ENCODE data around the gene FMOD. TPM values are rescaled to one million over a fixed set of nuclear protein-coding genes. Genes with fewer than 3 reads are reported as not detected.

FMOD gene
- polyA plus RNA-seq, 3 donors, result not detected

- Mint-ChIP-seq H3K27me3 (ENCODE audit: low read depth in 3 of 3) (peaks cover 18 to 30% (median 23%) of the 10 kb centered on the region in 3 donors), H3K27ac (peak overlapping the region in 1 of 7 donors; percentile 45)
These were observed 12.4 kb downstream of the FMOD start for GRCh38 chr1:203338335-203339036.

GRCh38 chr1:203336097-203336496 lies 14.8 kb downstream of the FMOD start:
- DNase-seq, result no peak
- peaks cover 16% of the 10 kb centered on the region for H3K4me1 Mint-ChIP-seq
- no peak overlapping the region for H2AFZ ChIP-seq (ENCODE audit: insufficient read depth, low read depth, low read length, poor library complexity, severe bottlenecking)
- H3K9me3 Mint-ChIP-seq, result peaks cover 0 to 3% (median 0%) of the 10 kb centered on the region in 7 donors
- H4K20me1 ChIP-seq (ENCODE audit: insufficient read depth, low read length), result no peaks in the 10 kb centered on the region
- H3K9ac ChIP-seq (ENCODE audit: insufficient read depth, low read length, poor library complexity, severe bottlenecking), result no peak overlapping the region
- H3K4me3 Mint-ChIP-seq, result no peak overlapping the region
- H3K36me3 Mint-ChIP-seq, result no peaks in the 10 kb centered on the region
- H3K36me3 ChIP-seq (replicated peaks in 1 of 2; ENCODE audit: control insufficient read depth in 1 of 2, insufficient read depth in 2 of 2, low read length in 2 of 2), result no peaks in the 10 kb centered on the region
- H3K79me2 ChIP-seq (ENCODE audit: insufficient read depth, low read length), result no peaks in the 10 kb centered on the region
- H3K27me3 ChIP-seq (ENCODE audit: control insufficient read depth in 2 of 2, insufficient read depth in 2 of 2, low read length in 2 of 2), result peaks cover 10 to 11% of the 10 kb centered on the region in 2 donors
- H3K27ac ChIP-seq (ENCODE audit: low read depth in 1 of 2, low read length in 2 of 2), result no peak overlapping the region
- peaks cover 0 to 6% of the 10 kb centered on the region in 2 donors for H3K4me1 ChIP-seq (ENCODE audit: control insufficient read depth in 1 of 2, insufficient read depth in 2 of 2, low read length in 2 of 2)
- peaks cover 0 to 5% of the 10 kb centered on the region in 2 donors for H3K9me3 ChIP-seq (replicated peaks in 1 of 2; ENCODE audit: control insufficient read depth in 1 of 2, insufficient read depth in 1 of 2, low read length in 2 of 2)
- WGBS (ENCODE audit: insufficient coverage), result no CpG with 5 or more reads among the region's 1 CpG
- no peak for TF ChIP-seq CTCF (IDR thresholded peaks at IDR 0.05)
- intact Hi-C loops (cut with micrococcal nuclease), result no loop called here
- H3K4me2 ChIP-seq (replicated peaks; ENCODE audit: extremely low read depth, low read length, poor library complexity, severe bottlenecking), result no peak overlapping the region
- H3K27ac Mint-ChIP-seq, result no peak overlapping the region
- no peak overlapping the region for H3K4me3 ChIP-seq (replicated peaks in 1 of 3; ENCODE audit: low read depth in 2 of 3, low read length in 3 of 3)
- peaks cover 11 to 15% (median 13%) of the 10 kb centered on the region in 3 donors for H3K27me3 Mint-ChIP-seq (ENCODE audit: low read depth in 3 of 3)

More at GRCh38 chr1:203338335-203339036, 12.4 kb downstream of the FMOD start:
- Histone ChIP-seq H3K27me3 (ENCODE audit: control insufficient read depth in 2 of 2, insufficient read depth in 2 of 2, low read length in 2 of 2) (peaks cover 19 to 29% of the 10 kb centered on the region in 2 donors), H3K4me3 (replicated peaks in 1 of 3; ENCODE audit: low read depth in 2 of 3, low read length in 3 of 3) (no peak overlapping the region), H2AFZ (ENCODE audit: insufficient read depth, low read depth, low read length, poor library complexity, severe bottlenecking) (no peak overlapping the region), H3K4me2 (replicated peaks; ENCODE audit: extremely low read depth, low read length, poor library complexity, severe bottlenecking) (no peak overlapping the region), H3K9me3 (replicated peaks in 1 of 2; ENCODE audit: control insufficient read depth in 1 of 2, insufficient read depth in 1 of 2, low read length in 2 of 2) (peaks cover 0 to 5% of the 10 kb centered on the region in 2 donors), H4K20me1 (ENCODE audit: insufficient read depth, low read length) (no peaks in the 10 kb centered on the region), H3K9ac (ENCODE audit: insufficient read depth, low read length, poor library complexity, severe bottlenecking) (no peak overlapping the region), H3K79me2 (ENCODE audit: insufficient read depth, low read length) (no peaks in the 10 kb centered on the region), H3K36me3 (replicated peaks in 1 of 2; ENCODE audit: control insufficient read depth in 1 of 2, insufficient read depth in 2 of 2, low read length in 2 of 2) (no peaks in the 10 kb centered on the region), H3K27ac (ENCODE audit: low read depth in 1 of 2, low read length in 2 of 2) (no peak overlapping the region), H3K4me1 (ENCODE audit: control insufficient read depth in 1 of 2, insufficient read depth in 2 of 2, low read length in 2 of 2) (no peaks in the 10 kb centered on the region)
- peaks cover 0 to 3% (median 0%) of the 10 kb centered on the region in 7 donors for H3K9me3 Mint-ChIP-seq
- intact Hi-C loops (cut with micrococcal nuclease), result loop anchor here (1.0 to 2.0 kb wide), 2 partner anchors 65 to 68 kb away; no protein-coding TSS in a partner anchor
- peak; percentile 91 for TF ChIP-seq CTCF (IDR thresholded peaks at IDR 0.05)
- DNase-seq, result peak; percentile 61 to 83 (median 75)
- no peak overlapping the region for H3K4me3 Mint-ChIP-seq
- peaks cover 17% of the 10 kb centered on the region for H3K4me1 Mint-ChIP-seq
- H3K36me3 Mint-ChIP-seq, result no peaks in the 10 kb centered on the region
- WGBS (ENCODE audit: insufficient coverage), result 50% methylated on average over 4 of the region's 18 CpGs

All from CD14-positive monocyte (primary cell).